Measurements from ENCODE around the gene SRSF3.
A peak's percentile ranks its signal among the peaks of the same experiment; 100 is the strongest.
"Not testable (repeated sequence)": the region's sequence is repeated elsewhere in the genome, so short reads cannot be mapped to it uniquely, and the experiment has no call there.

Gene SRSF3

DNA sequence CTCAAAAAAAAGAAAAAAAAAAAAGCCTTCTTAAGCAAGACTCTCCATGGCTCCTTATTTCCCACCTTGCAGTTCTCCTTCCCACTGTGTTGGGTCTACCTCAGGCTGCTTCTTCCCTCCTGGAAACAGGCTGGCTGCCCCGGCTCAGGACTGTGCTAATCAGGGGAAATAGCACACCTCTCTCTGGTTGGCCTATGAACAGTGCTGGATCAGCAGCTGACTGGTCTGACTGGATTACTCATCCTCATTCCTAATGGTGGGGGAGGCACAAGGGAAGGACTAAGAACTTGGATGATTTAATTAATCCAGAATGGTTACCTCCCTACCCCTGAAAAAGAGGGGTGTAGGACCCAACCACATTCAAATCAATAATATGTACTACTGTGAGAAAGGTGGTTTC is 3.9 kb upstream of the SRSF3 start:
- H3K36me3 Mint-ChIP-seq = peaks cover 9 to 12% of the 10 kb centered on the region in 2 donors
- H3K4me3 Mint-ChIP-seq = no peak overlapping the region
- DNase-seq (no peak), ATAC-seq (replicated peaks) (no peak)
- no peaks in the 10 kb centered on the region for H3K9me3 Mint-ChIP-seq
- peaks cover 12 to 15% of the 10 kb centered on the region in 2 donors for H3K4me1 Mint-ChIP-seq
- no peak overlapping the region for H3K27ac Mint-ChIP-seq
- H3K27me3 Mint-ChIP-seq = peaks cover 0 to 4% of the 10 kb centered on the region in 2 donors

DNA sequence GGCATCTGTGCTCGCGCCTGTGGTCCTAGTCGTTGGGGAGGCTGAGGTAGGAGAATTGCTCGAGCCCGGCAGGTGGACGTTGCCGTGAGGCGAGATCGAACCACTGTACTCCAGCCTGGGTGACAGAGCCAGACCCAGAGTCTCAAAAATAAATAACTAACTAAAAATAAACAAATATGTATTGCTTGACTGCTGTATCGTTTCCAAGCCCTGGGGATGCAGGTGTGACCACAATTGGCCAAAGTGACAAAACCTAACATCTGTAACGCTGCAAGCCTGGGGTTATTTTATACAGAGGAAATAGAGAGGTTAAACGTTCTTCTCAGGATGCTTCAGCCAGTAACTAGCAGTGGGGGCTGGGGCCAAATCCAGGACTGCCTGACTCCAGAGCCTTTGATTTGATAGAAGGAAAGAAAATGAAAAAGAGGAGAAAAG is 1.9 kb upstream of the SRSF3 start:
- ATAC-seq (replicated peaks) = peak in 1 of 2 donors; percentile 2
- peaks cover 26 to 32% of the 10 kb centered on the region in 2 donors for H3K36me3 Mint-ChIP-seq
- peak overlapping the region; percentile 81 to 84 for H3K4me3 Mint-ChIP-seq
- H3K27ac Mint-ChIP-seq = peak overlapping the region; percentile 96
- peak; percentile 15 for DNase-seq
- H3K4me1 Mint-ChIP-seq = peaks cover 17 to 22% of the 10 kb centered on the region in 2 donors
- H3K27me3 Mint-ChIP-seq = peaks cover 0 to 4% of the 10 kb centered on the region in 2 donors
- H3K9me3 Mint-ChIP-seq = no peaks in the 10 kb centered on the region

DNA sequence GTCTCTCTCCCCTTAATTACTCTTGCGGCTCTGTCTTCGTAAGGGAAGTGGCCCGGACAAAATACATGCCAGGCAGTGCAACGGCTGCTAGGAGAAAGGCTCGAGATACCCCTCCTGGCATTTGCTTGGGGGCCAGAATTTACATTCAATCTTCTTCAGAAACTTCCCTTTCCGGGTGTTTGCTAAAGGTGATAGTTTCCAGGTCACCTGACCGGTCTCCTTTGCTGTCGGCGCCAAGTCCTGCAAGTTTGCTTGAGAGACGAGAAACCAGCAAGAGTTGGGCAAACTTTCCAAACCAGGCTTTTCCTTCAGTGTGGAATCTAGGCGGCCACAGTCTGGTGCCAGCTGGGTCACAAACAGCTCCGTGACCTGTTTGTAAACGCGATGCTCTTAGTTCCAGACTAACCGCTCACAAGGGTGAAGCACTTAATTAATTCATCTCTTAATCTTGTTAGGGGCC is 563 bp upstream of the SRSF3 start:
- H3K4me3 Mint-ChIP-seq = peak overlapping the region; percentile 88 to 95
- H3K27ac Mint-ChIP-seq = peak overlapping the region; percentile 100
- H3K9me3 Mint-ChIP-seq = no peaks in the 10 kb centered on the region
- DNase-seq (peak; percentile 49), ATAC-seq (replicated peaks) (peak; percentile 44 to 54)
- peaks cover 36 to 43% of the 10 kb centered on the region in 2 donors for H3K36me3 Mint-ChIP-seq
- peaks cover 0 to 4% of the 10 kb centered on the region in 2 donors for H3K27me3 Mint-ChIP-seq
- peaks cover 21 to 34% of the 10 kb centered on the region in 2 donors for H3K4me1 Mint-ChIP-seq

DNA sequence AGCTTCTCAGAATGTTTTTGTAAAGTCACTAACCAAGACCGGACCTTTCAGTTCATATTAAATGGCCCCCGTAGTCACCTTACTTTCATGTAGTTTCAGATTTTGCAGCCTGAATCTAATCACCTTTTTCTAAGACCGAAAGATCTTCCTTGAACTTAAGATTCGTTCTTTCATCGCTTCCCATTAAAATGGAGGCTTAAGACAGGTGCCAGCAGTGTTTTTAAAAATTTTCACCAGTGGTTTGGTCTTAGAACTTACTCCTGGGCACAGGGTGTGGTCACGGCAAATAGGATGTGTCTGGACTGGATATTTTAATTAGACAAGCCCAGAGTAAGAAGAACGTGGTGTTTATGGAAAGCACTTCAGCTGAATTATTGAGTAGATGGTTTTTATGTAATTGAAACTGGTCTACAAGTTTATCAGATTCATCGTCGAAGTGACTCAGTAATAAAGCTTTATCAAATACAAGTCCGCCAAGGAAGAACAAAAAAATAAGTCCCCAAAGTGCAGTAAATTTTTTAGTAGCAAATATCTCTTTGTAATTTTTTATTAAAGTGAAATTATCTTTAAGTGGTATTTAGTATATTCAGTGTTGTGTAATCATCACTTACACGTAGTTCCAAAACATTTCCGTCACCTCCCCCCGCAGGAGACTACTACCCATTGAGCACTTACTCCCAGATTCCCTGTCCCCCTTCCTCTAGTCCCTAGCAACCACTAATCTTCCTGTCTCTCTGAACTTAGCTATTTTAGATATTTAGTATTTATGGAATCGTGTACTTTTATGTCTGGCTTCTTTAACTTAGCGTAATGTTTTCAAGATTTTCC is 868 bp downstream of the SRSF3 start:
- peaks cover 31 to 48% of the 10 kb centered on the region in 2 donors for H3K4me1 Mint-ChIP-seq
- H3K27me3 Mint-ChIP-seq = peaks cover 0 to 4% of the 10 kb centered on the region in 2 donors
- no peak for ATAC-seq (replicated peaks)
- peak overlapping the region; percentile 88 to 95 for H3K4me3 Mint-ChIP-seq
- DNase-seq = no peak
- peak overlapping the region; percentile 100 for H3K27ac Mint-ChIP-seq
- H3K36me3 Mint-ChIP-seq = peaks cover 49 to 55% of the 10 kb centered on the region in 2 donors
- peaks cover 0 to 2% of the 10 kb centered on the region in 2 donors for H3K9me3 Mint-ChIP-seq

DNA sequence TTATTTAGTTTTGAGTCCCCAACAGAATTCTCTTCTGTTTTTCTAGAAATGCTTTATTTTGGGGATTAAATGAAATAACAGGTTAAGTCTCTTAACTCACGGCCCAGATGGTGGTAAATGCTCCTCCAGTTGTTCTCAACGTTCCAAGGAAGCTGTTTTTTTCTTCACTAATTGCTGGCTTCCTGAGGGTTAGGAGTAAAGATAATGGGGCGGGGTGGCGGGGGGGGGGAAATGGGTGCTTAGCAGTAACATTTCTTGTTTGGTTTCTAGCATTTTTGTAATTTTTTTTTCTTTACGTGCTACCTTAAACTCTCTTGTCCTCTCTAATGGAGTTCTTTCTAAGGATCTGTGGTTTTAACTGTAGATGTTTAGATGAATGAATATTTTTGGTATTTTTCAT is 2.2 kb downstream of the SRSF3 start:
- Mint-ChIP-seq H3K4me3 (peak overlapping the region; percentile 88 to 95), H3K36me3 (peaks cover 54 to 62% of the 10 kb centered on the region in 2 donors), H3K27ac (peak overlapping the region; percentile 100), H3K9me3 (peaks cover 0 to 2% of the 10 kb centered on the region in 2 donors), H3K27me3 (peaks cover 0 to 4% of the 10 kb centered on the region in 2 donors), H3K4me1 (peaks cover 33 to 57% of the 10 kb centered on the region in 2 donors)
- DNase-seq (no peak), ATAC-seq (replicated peaks) (no peak)

DNA sequence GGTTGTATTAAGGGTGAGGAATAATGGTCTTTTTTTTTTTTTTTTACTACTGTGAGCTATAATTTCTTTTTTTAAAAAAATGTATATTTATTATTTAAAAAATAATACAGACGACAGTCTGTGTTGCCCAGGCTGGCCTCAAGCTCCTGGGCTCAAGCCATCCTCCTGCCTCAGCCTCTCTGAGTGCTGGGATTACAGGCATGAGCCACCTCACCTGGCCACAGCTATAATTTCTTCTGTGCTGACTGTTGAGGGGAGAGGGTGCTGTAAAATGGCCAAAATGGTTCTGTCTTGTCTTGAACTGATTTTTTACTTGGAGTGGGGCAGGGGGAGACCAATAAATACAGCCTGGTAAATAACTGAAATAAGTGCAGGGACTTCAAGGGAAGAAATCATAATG is 3.6 kb downstream of the SRSF3 start:
- ATAC-seq (replicated peaks) (no peak), DNase-seq (no peak)
- peak overlapping the region; percentile 88 to 95 for H3K4me3 Mint-ChIP-seq
- peaks cover 28 to 47% of the 10 kb centered on the region in 2 donors for H3K4me1 Mint-ChIP-seq
- H3K27ac Mint-ChIP-seq = peak overlapping the region; percentile 60
- H3K36me3 Mint-ChIP-seq = peaks cover 54 to 65% of the 10 kb centered on the region in 2 donors
- H3K27me3 Mint-ChIP-seq = peaks cover 0 to 4% of the 10 kb centered on the region in 2 donors
- peaks cover 0 to 2% of the 10 kb centered on the region in 2 donors for H3K9me3 Mint-ChIP-seq

DNA sequence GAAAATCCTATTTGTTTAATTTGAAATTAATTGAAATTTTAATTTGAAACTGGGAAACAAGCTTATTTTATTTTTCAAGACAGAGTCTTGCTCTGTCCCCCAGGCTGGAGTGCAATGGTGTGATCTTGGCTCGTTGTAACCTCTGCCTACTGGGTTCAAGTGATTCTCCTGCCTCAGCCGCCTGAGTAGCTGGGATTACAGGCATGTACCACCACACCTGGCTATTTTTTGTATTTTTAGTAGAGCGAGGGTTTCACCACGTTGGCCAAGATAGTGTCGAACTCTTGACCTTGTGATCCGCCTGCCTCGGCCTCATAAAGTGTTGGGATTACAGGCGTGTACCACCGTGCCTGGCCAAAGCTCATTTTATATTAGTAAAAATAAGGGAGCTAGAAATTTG is 4.2 kb downstream of the SRSF3 start:
- Mint-ChIP-seq H3K4me1 (peaks cover 28 to 46% of the 10 kb centered on the region in 2 donors), H3K9me3 (peaks cover 0 to 2% of the 10 kb centered on the region in 2 donors), H3K27ac (no peak overlapping the region), H3K4me3 (peak overlapping the region in 1 of 2 donors; percentile 60), H3K36me3 (peaks cover 54 to 65% of the 10 kb centered on the region in 2 donors), H3K27me3 (peaks cover 0 to 4% of the 10 kb centered on the region in 2 donors)
- ATAC-seq (replicated peaks) (no peak), DNase-seq (no peak)

DNA sequence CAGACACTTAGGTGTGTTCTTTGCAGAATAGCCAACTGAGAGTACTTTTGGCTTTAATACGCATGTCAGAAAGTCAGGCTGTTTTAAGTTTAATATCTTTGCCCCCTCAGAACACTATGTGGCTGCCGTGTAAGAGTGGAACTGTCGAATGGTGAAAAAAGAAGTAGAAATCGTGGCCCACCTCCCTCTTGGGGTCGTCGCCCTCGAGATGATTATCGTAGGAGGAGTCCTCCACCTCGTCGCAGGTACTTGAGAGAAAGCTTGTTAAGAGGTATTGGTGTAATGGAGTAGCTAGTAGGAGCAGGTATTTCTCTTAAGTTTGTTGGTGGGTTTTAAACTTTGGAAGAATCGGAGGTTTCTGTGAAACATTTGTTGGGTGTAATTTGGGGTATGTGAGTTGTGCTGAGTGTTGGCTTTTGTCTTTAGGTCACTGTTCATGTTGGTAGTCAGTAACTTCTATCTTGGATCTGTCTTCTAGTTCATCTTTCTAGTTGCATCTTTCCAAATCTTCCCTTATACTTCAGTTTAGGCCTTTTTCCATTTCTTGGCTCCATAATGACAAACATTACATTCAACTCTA is 4.7 kb downstream of the SRSF3 start:
- H3K4me1 Mint-ChIP-seq = peaks cover 27 to 47% of the 10 kb centered on the region in 2 donors
- DNase-seq = no peak
- H3K9me3 Mint-ChIP-seq = peaks cover 0 to 2% of the 10 kb centered on the region in 2 donors
- H3K27ac Mint-ChIP-seq = peak overlapping the region; percentile 27
- H3K4me3 Mint-ChIP-seq = peak overlapping the region; percentile 52 to 60
- peaks cover 58 to 65% of the 10 kb centered on the region in 2 donors for H3K36me3 Mint-ChIP-seq
- ATAC-seq (replicated peaks) = no peak
- peaks cover 0 to 4% of the 10 kb centered on the region in 2 donors for H3K27me3 Mint-ChIP-seq

DNA sequence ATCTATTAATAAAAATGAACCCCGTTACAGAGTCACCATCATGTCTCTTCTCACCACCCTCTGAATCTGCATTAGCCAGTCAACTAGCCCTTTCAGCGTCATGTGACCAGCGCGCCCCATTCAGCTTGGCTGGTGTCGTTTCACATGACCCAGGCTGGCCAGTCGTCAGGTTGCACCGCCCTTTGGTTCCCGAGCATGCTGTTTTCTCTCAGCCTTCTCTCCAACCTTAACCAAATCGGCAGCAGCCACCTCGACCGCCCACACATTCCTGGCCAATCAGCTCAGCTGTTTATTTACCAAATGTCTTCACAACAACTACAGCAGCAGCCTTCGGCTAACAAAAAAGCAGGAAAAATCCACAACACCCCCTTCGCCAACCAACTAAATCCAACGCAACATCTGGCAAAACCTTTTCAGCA is 5.6 kb downstream of the SRSF3 start:
- Mint-ChIP-seq H3K9me3 (peaks cover 0 to 2% of the 10 kb centered on the region in 2 donors), H3K36me3 (peaks cover 58 to 65% of the 10 kb centered on the region in 2 donors), H3K4me3 (peak overlapping the region; percentile 26 to 63), H3K4me1 (peaks cover 25 to 56% of the 10 kb centered on the region in 2 donors), H3K27me3 (no peaks in the 10 kb centered on the region), H3K27ac (peak overlapping the region; percentile 84)
- DNase-seq (no peak), ATAC-seq (replicated peaks) (peak in 1 of 2 donors; percentile 39)

DNA sequence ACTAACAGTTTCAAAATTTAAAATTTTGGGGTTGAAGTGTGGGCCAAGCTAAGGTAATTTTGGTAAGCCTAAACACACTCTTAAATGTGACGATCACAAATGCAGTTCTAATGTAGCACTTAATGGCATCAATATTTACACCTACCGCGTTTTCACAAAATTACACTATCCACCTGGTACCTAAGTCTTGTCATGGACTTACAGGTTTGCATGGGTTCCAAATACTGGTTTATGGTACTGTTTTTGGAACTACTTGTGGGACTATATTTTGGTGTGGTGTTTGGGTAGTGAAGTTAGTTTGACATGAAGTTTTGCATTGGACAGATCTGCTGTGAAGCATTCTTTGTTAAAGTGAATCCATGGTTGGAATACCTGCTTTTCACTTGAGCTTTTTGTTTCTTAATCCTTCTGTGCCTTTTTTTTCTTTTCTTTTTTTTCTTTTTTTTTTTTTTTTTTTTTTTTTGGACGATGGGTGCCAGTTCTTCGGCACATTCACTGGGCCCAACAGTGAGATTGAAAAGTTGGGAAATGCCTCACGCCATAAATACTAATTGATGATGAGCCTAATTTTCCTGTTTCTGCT is 6.5 kb downstream of the SRSF3 start:
- peak overlapping the region; percentile 37 for H3K27ac Mint-ChIP-seq
- peaks cover 56 to 65% of the 10 kb centered on the region in 2 donors for H3K36me3 Mint-ChIP-seq
- peaks cover 0 to 2% of the 10 kb centered on the region in 2 donors for H3K9me3 Mint-ChIP-seq
- no peaks in the 10 kb centered on the region for H3K27me3 Mint-ChIP-seq
- H3K4me1 Mint-ChIP-seq = peaks cover 29 to 65% of the 10 kb centered on the region in 2 donors
- H3K4me3 Mint-ChIP-seq = peak overlapping the region in 1 of 2 donors; percentile 31
- DNase-seq = no peak
- ATAC-seq (replicated peaks) = no peak

DNA sequence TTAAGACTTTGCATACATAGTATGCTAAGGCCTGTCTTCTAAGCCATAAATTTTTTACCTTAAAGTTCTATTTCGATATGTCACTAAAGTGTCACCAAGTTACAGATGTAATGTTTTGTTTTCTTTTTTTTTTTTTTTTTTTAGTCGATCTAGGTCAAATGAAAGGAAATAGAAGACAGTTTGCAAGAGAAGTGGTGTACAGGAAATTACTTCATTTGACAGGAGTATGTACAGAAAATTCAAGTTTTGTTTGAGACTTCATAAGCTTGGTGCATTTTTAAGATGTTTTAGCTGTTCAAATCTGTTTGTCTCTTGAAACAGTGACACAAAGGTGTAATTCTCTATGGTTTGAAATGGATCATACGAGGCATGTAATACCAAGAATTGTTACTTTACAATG is 7.7 kb downstream of the SRSF3 start:
- not testable (repeated sequence) for DNase-seq; ATAC-seq (replicated peaks); H3K27me3 Mint-ChIP-seq; H3K27ac Mint-ChIP-seq; H3K4me3 Mint-ChIP-seq; H3K9me3 Mint-ChIP-seq
- H3K4me1 Mint-ChIP-seq = peaks cover 32 to 72% of the 10 kb centered on the region in 2 donors
- peaks cover 51 to 61% of the 10 kb centered on the region in 2 donors for H3K36me3 Mint-ChIP-seq

DNA sequence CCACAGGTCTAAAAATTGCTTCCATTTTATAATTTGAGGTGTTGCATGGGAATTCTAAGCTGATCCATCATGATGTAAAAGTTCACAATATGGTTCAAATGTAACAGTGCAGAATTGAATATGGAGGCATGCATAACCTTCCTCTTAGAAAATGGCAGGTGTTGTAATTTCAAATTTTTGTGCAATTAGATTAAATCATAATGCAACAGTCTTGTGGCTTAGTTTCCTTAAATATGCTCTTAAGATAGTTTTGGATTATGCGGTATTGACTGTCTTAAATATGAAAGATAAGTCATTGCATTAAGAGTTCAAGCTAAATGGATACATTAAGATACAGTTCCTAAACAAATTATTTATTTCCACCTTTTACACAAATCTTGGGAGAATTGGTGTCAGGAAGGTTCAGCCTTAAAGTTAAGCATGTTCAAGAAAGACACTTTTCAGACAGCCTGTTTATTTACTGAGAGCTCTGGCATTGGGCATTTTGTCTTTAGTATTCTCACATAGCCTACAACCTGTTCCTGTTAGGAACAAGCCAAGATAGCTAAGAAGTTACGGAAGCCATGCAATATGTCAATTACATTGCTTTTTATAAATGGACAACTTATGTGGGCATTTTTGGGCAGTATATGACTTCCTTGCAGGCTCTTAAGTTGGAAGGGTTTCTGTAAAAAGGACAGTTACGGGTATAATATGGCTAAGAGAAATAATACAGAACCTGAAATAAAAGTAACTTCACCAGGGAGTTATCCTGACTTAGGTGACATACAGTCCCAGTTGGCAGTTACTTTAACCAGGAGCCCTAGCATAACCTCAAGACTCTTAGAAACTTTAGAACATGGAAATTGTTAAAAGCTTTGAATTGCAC is 9.3 kb downstream of the SRSF3 start:
- DNase-seq = no peak
- Mint-ChIP-seq H3K36me3 (peaks cover 48 to 60% of the 10 kb centered on the region in 2 donors), H3K4me3 (no peak overlapping the region), H3K27me3 (no peaks in the 10 kb centered on the region), H3K9me3 (peaks cover 0 to 2% of the 10 kb centered on the region in 2 donors), H3K27ac (no peak overlapping the region), H3K4me1 (peaks cover 33 to 67% of the 10 kb centered on the region in 2 donors)
- ATAC-seq (replicated peaks) = no peak
